OCI-LY7 (cell line): ENCODE measurements around the gene PITPNC1.

Source experiments
- CTCF ChIP-seq: fragments of 200-600 bp; sonication (generic); conservative IDR thresholded peaks from 2 replicates; pipeline ENCODE4 v1.5.1; 2014; ENCODE audit warnings: mild to moderate bottlenecking, antibody characterized with exemption, low read length, moderate library complexity, mixed read lengths
- EZH2phosphoT487 ChIP-seq: fragments of 200-600 bp; sonication (generic); IDR thresholded peaks from 2 replicates; pipeline ENCODE4 v1.6.1; 2018; ENCODE audit warnings: low read depth, borderline replicate concordance, mild to moderate bottlenecking, mixed run types, antibody characterized with exemption, low read length, moderate library complexity, mixed read lengths

GRCh38 chr17:67610061-67610460, 233.0 kb downstream of the PITPNC1 start:
- TF ChIP-seq CTCF (no peak), EZH2phosphoT487 (no peak)
